Cortex of kidney (tissue), 1 donor: ENCODE data around the gene EVA1C.
"Not testable (repeated sequence)": the region's sequence is repeated elsewhere in the genome, so short reads cannot be mapped to it uniquely, and the experiment has no call there.

ENCODE experiments used
- DNase-seq: peaks from one replicate; lab custom pipeline; 2025; lab: John Stamatoyannopoulos, UW

Gene EVA1C

GRCh38 chr21:32530809-32531208 is 118.3 kb downstream of the EVA1C start:
- not testable (repeated sequence) for DNase-seq

- DNase-seq: not testable (repeated sequence)
These were observed 119.1 kb downstream of the EVA1C start for GRCh38 chr21:32531561-32531960.

GRCh38 chr21:32532636-32533035 is 120.1 kb downstream of the EVA1C start:
- DNase-seq: no peak

GRCh38 chr21:32533053-32533452 is 120.5 kb downstream of the EVA1C start:
- DNase-seq: no peak

GRCh38 chr21:32533611-32534010 is 121.1 kb downstream of the EVA1C start:
- no peak for DNase-seq

- DNase-seq: no peak
These were observed 121.6 kb downstream of the EVA1C start for GRCh38 chr21:32534113-32534512.

GRCh38 chr21:32535612-32536011 is 123.1 kb downstream of the EVA1C start:
- DNase-seq: no peak

GRCh38 chr21:32537569-32537881 is 125.0 kb downstream of the EVA1C start:
- DNase-seq: no peak

- DNase-seq: no peak
These were observed 125.8 kb downstream of the EVA1C start for GRCh38 chr21:32538147-32538792.

GRCh38 chr21:32539378-32539777 is 126.9 kb downstream of the EVA1C start:
- no peak for DNase-seq

- not testable (repeated sequence) for DNase-seq
These were observed 130.6 kb downstream of the EVA1C start for GRCh38 chr21:32543056-32543455.

- DNase-seq: no peak
These were observed 131.5 kb downstream of the EVA1C start for GRCh38 chr21:32543975-32544374.

- DNase-seq: no peak
These were observed 132.2 kb downstream of the EVA1C start for GRCh38 chr21:32544697-32545096.

- no peak for DNase-seq
These were observed 133.5 kb downstream of the EVA1C start for GRCh38 chr21:32545948-32546441.

GRCh38 chr21:32547018-32547417 is 134.5 kb downstream of the EVA1C start:
- DNase-seq: no peak

- no peak for DNase-seq
These were observed 136.5 kb downstream of the EVA1C start for GRCh38 chr21:32548978-32549377.

- DNase-seq: no peak
These were observed 136.9 kb downstream of the EVA1C start for GRCh38 chr21:32549440-32549839.

GRCh38 chr21:32549886-32550285 is 137.4 kb downstream of the EVA1C start:
- no peak for DNase-seq

- no peak for DNase-seq
These were observed 142.5 kb downstream of the EVA1C start for GRCh38 chr21:32554832-32555638.

GRCh38 chr21:32558106-32558505 is 145.6 kb downstream of the EVA1C start:
- DNase-seq: no peak

- DNase-seq: no peak
These were observed 146.6 kb downstream of the EVA1C start for GRCh38 chr21:32559006-32559610.

- no peak for DNase-seq
These were observed 148.4 kb downstream of the EVA1C start for GRCh38 chr21:32560896-32561295.

GRCh38 chr21:32561476-32561875 is 149.0 kb downstream of the EVA1C start:
- not testable (repeated sequence) for DNase-seq
